ENCODE measurements around the gene SNRK.

DNA sequence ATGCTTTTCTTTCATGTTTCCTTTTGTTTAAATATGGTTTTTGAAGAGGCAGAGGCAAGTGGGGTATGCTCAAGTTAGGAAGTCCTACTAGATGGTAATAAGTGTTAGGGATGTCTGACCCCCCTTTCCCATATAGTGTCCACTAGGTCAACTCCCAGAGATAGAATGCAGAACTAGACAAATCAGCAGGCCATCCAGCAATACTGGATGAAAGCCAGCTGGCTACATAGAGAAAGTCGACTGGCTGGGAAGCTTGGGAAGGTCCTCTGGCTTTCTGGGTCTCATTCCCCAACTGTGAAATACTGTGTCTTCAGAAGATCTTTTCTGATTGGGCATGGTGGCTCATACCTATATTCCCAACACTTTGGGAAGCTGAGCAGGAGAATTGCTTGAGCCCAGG is 113.8 kb downstream of the SNRK start:
- TF ChIP-seq TAF1 (IDR thresholded peaks at IDR 0.05; ENCODE audit: borderline replicate concordance, insufficient read depth, low read length) (no peak), POLR2AphosphoS5 (IDR thresholded peaks at IDR 0.05; ENCODE audit: low read depth, low read length) (no peak), SIN3A (IDR thresholded peaks at IDR 0.05; ENCODE audit: borderline replicate concordance, insufficient read depth, low read length) (no peak), FOXP2 (optimal IDR thresholded peaks at IDR 0.05; ENCODE audit: borderline replicate concordance, extremely low read depth, extremely low read length, insufficient read depth) (no peak)
- TF ChIP-seq, protein P1, sequence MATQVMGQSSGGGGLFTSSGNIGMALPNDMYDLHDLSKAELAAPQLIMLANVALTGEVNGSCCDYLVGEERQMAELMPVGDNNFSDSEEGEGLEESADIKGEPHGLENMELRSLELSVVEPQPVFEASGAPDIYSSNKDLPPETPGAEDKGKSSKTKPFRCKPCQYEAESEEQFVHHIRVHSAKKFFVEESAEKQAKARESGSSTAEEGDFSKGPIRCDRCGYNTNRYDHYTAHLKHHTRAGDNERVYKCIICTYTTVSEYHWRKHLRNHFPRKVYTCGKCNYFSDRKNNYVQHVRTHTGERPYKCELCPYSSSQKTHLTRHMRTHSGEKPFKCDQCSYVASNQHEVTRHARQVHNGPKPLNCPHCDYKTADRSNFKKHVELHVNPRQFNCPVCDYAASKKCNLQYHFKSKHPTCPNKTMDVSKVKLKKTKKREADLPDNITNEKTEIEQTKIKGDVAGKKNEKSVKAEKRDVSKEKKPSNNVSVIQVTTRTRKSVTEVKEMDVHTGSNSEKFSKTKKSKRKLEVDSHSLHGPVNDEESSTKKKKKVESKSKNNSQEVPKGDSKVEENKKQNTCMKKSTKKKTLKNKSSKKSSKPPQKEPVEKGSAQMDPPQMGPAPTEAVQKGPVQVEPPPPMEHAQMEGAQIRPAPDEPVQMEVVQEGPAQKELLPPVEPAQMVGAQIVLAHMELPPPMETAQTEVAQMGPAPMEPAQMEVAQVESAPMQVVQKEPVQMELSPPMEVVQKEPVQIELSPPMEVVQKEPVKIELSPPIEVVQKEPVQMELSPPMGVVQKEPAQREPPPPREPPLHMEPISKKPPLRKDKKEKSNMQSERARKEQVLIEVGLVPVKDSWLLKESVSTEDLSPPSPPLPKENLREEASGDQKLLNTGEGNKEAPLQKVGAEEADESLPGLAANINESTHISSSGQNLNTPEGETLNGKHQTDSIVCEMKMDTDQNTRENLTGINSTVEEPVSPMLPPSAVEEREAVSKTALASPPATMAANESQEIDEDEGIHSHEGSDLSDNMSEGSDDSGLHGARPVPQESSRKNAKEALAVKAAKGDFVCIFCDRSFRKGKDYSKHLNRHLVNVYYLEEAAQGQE (IDR thresholded peaks at IDR 0.05; ENCODE audit: insufficient read depth in 1 of 2, low read depth in 2 of 2, low read length in 2 of 2) = no peak

Data from PFSK-1 (cell line).